ENCODE measurements around the gene C16orf74.

The C16orf74 gene

DNA sequence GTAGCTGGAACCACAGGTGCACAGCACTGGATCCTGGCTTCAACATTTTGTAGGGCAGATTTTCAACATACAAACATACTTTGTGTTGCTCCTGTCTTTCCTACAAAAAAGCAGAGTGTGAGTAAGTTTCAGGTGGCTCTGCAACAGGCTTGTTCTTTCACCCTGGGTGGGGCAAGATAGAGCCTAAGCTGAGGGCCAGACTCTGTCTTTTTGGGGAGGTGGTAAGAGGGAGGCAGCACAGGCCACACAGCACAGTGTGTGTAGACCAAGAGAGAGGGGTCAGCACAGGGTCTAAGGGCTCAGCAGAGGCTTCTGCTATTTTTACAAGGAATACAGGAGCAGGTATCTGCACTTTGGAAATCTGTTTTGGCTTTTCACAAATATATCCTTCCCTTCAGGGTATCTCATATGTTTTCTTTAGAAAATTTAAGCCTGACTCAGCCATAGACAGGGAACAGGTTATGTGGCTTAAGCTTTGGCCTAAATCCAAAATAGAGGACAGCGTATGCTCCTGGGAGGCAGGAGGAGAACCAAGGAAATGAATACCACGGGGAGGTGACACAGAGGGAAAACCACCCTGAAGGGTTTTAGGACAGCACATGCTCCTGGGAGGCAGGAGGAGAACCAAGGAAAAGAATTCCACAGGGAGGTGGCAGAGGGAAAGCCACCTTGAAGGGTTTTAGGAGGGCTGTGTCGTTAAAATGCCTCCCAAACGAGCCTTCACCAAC lies 26.9 kb upstream of the C16orf74 start:
- no peak overlapping the region for H3K4me3 ChIP-seq (replicated peaks; ENCODE audit: low read depth, low read length)
- no peak for TF ChIP-seq CTCF (IDR thresholded peaks at IDR 0.05; ENCODE audit: low read length, missing control alignments)
- DNase-seq (ENCODE audit: low read depth), result no peak

DNA sequence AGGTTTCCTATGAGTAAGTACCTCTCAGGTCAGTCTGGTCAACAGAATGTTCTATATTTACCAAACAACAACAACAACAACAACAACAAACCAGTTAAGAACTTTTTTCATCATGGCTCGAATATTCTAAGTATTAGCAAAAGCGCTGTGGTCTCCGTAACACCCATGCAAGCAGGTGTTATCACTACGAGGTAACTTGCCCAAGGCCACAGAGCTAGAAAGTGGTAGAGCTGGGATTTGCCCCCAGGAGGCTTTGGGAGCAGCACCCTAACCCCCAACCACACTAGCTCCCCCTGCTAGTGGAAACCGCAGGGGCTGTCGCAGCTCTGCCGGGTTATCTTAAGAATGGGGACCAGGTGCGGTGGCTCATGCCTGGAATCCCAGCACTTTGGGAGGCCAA lies 23.9 kb upstream of the C16orf74 start:
- DNase-seq (ENCODE audit: low read depth), result no peak
- TF ChIP-seq CTCF (IDR thresholded peaks at IDR 0.05; ENCODE audit: low read length, missing control alignments), result no peak
- H3K4me3 ChIP-seq (replicated peaks; ENCODE audit: low read depth, low read length), result no peak overlapping the region

DNA sequence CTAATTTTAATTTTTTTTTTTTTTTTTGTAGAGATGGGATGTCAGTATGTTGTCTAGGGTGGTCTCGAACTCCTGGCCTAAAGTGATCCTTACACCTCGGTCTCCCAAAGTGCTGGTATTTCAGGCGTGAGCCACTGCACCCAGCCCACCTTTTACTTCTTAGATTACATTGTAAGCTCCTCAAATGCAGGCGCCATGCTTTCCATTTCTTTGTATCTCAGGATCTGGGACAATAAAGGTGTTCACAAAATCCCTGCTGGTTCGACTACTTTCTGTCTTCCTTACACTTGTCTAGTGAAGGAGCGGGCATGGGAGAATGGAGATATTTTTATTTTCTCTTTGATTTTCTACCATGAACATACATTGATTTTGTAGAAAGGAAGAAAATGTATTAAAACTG lies 23.2 kb upstream of the C16orf74 start:
- no peak overlapping the region for H3K4me3 ChIP-seq (replicated peaks; ENCODE audit: low read depth, low read length)
- no peak for DNase-seq (ENCODE audit: low read depth)
- TF ChIP-seq CTCF (IDR thresholded peaks at IDR 0.05; ENCODE audit: low read length, missing control alignments), result no peak

- no peak overlapping the region for H3K4me3 ChIP-seq (replicated peaks; ENCODE audit: low read depth, low read length)
- DNase-seq (ENCODE audit: low read depth), result no peak
- TF ChIP-seq CTCF (IDR thresholded peaks at IDR 0.05; ENCODE audit: low read length, missing control alignments), result no peak
Measured at GRCh38 chr16:85773044-85773443, 22.1 kb upstream of the C16orf74 start.

- no peak overlapping the region for H3K4me3 ChIP-seq (replicated peaks; ENCODE audit: low read depth, low read length)
- DNase-seq (ENCODE audit: low read depth), result no peak
- TF ChIP-seq CTCF (IDR thresholded peaks at IDR 0.05; ENCODE audit: low read length, missing control alignments), result no peak
Measured at GRCh38 chr16:85770741-85771140, 19.8 kb upstream of the C16orf74 start.

DNA sequence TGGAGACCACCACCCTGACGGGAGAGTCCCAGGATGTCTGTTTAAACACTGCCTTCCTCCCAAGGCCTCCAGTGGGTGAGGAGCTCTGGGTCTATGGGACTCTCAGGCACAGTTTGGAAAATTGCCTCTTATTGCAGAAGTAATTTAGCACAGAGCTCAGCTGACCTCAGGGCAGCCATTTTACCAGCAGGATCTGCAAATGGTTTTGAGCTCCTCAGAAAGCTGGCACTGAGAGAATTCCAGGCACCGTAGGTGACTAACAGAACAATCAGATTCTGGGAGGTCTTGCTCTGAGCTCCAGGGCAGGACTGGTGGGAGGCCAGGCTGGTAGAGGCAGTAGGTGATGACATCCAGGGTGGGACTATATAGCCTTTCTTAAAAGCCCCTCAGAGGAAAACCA lies 17.3 kb upstream of the C16orf74 start:
- no peak for TF ChIP-seq CTCF (IDR thresholded peaks at IDR 0.05; ENCODE audit: low read length, missing control alignments)
- DNase-seq (ENCODE audit: low read depth), result no peak
- no peak overlapping the region for H3K4me3 ChIP-seq (replicated peaks; ENCODE audit: low read depth, low read length)

- H3K4me3 ChIP-seq (replicated peaks; ENCODE audit: low read depth, low read length), result no peak overlapping the region
- peak; percentile 81 for DNase-seq (ENCODE audit: low read depth)
- no peak for TF ChIP-seq CTCF (IDR thresholded peaks at IDR 0.05; ENCODE audit: low read length, missing control alignments)
Measured at GRCh38 chr16:85767531-85767930, 16.6 kb upstream of the C16orf74 start.
